Fibroblast of lung (primary cell): Measurements from ENCODE around the gene UBE2B. TPM values are rescaled to one million over a fixed set of nuclear protein-coding genes. Genes with fewer than 3 reads are reported as not detected.

ENCODE experiments used
- DNase-seq, 2 donors: peaks; one replicate each; pipeline versions ENCODE4 v3.0.0 to v3.0.0-alpha.2; 2010; ENCODE audit warnings: low read depth in 2 of 2
- H2AFZ ChIP-seq: 2 replicates; pipeline ENCODE4 v1.5.1; 2012; ENCODE audit warnings: low read length, control low read depth, inconsistent platforms
- H3K27ac ChIP-seq: 2 replicates; pipeline ENCODE4 v1.5.1; 2011; ENCODE audit warnings: low read length, control low read depth; ENCODE audit not compliant: insufficient read depth
- H3K27me3 ChIP-seq: 2 replicates; pipeline ENCODE4 v1.5.1; 2011; ENCODE audit warnings: mild to moderate bottlenecking, low read length; ENCODE audit not compliant: control insufficient read depth, insufficient read depth
- H3K36me3 ChIP-seq: 2 replicates; pipeline ENCODE4 v1.5.1; 2011; ENCODE audit warnings: low read length; ENCODE audit not compliant: control insufficient read depth, insufficient read depth
- H3K4me1 ChIP-seq: 2 replicates; pipeline ENCODE4 v1.5.1; 2011; ENCODE audit warnings: low read length; ENCODE audit not compliant: control insufficient read depth, insufficient read depth; ENCODE audit errors: extremely low read depth
- H3K4me2 ChIP-seq: 2 replicates; pipeline ENCODE4 v1.5.1; 2011; ENCODE audit warnings: low read length, control low read depth; ENCODE audit not compliant: insufficient read depth; ENCODE audit errors: extremely low read depth
- H3K4me3 ChIP-seq, 4 experiments: fragments of 200-600 bp in 1 of 4; sonication (generic) in 1 of 4; replicated peaks in 1 of 4; 2 replicates each; pipeline ENCODE4 v1.5.1; 2011 to 2016; ENCODE audit warnings: low read length in 4 of 4, low read depth in 3 of 4, mild to moderate bottlenecking in 3 of 4, control low read depth in 2 of 4, inconsistent platforms in 1 of 4, mixed read lengths in 1 of 4; ENCODE audit not compliant: insufficient read depth in 1 of 4; ENCODE audit errors: control extremely low read depth in 1 of 4
- H3K79me2 ChIP-seq: 2 replicates; pipeline ENCODE4 v1.5.1; 2012; ENCODE audit warnings: mild to moderate bottlenecking, low read length, inconsistent platforms; ENCODE audit not compliant: control insufficient read depth, insufficient read depth
- H3K9ac ChIP-seq: 2 replicates; pipeline ENCODE4 v1.5.1; 2011; ENCODE audit warnings: mild to moderate bottlenecking, low read length, control low read depth; ENCODE audit not compliant: insufficient read depth
- H3K9me3 ChIP-seq: 2 replicates; pipeline ENCODE4 v1.5.1; 2012; ENCODE audit warnings: low read depth, low read length; ENCODE audit not compliant: control insufficient read depth, insufficient read depth
- H4K20me1 ChIP-seq: 2 replicates; pipeline ENCODE4 v1.5.1; 2011; ENCODE audit warnings: low read length; ENCODE audit not compliant: control insufficient read depth, insufficient read depth; ENCODE audit errors: extremely low read depth
- CTCF ChIP-seq, 2 donors: IDR thresholded peaks in 1 of 2; conservative IDR thresholded peaks in 1 of 2; 1 replicate in 1 of 2; 2 replicates in 1 of 2; pipeline ENCODE4 v1.5.1; 2011 to 2012; ENCODE audit warnings: low read length in 2 of 2, control low read depth in 1 of 2, inconsistent platforms in 1 of 2, low read depth in 1 of 2, mild to moderate bottlenecking in 1 of 2
- EZH2 ChIP-seq: IDR thresholded peaks from 2 replicates; pipeline ENCODE4 v1.5.1; 2012; ENCODE audit warnings: low read length, control low read depth, mild to moderate bottlenecking; ENCODE audit errors: missing control alignments
- polyA plus RNA-seq, 2 donors: library from polyadenylated mRNA; depleted of rRNA in 1 of 2; stranded (reverse) in 1 of 2; unstranded in 1 of 2; fragments of >200 nt; gene quantifications; 2 replicates each; pipeline ENCODE4 v1.2.1, GENCODE V29; 2011 to 2012; ENCODE audit warnings: missing spikeins in 1 of 2
- total RNA-seq: library from RNA; depleted of rRNA; stranded (reverse); fragments of >200 nt; gene quantifications from 2 replicates; pipeline ENCODE4 v1.2.1, GENCODE V29; 2014

UBE2B gene
- total and polyA plus RNA-seq, 2 donors (not counting 1 experiment from before 2014, with no cell fraction given), result 31.9 to 93.2 TPM

GRCh38 chr5:134439210-134439654 is 67.9 kb downstream of the UBE2B start:
- peak overlapping the region in 2 of 4 experiments; percentile 4 to 15 for H3K4me3 ChIP-seq

GRCh38 chr5:134440201-134440755 is 68.9 kb downstream of the UBE2B start:
- Histone ChIP-seq H2AFZ (no peak overlapping the region), H3K27ac (no peak overlapping the region), H3K9ac (no peak overlapping the region), H3K79me2 (no peaks in the 10 kb centered on the region), H3K27me3 (no peaks in the 10 kb centered on the region), H3K4me3 (no peak overlapping the region), H3K36me3 (no peaks in the 10 kb centered on the region), H3K9me3 (no peaks in the 10 kb centered on the region), H3K4me2 (no peak overlapping the region), H3K4me1 (peaks cover 35% of the 10 kb centered on the region), H4K20me1 (no peaks in the 10 kb centered on the region)
- DNase-seq, result no peak
- TF ChIP-seq EZH2, result no peak
- no peak for TF ChIP-seq CTCF (conservative IDR thresholded peaks at IDR 0.05 in 1 of 2, IDR thresholded peaks at IDR 0.05 in 1 of 2; ENCODE audit: low read depth in 1 of 2, low read length in 2 of 2)

More at GRCh38 chr5:134439210-134439654, 67.9 kb downstream of the UBE2B start:
- no peak overlapping the region for H3K9ac ChIP-seq
- H3K79me2 ChIP-seq, result no peaks in the 10 kb centered on the region
- H2AFZ ChIP-seq, result peak overlapping the region; percentile 25
- H4K20me1 ChIP-seq, result no peaks in the 10 kb centered on the region
- no peaks in the 10 kb centered on the region for H3K36me3 ChIP-seq
- H3K27me3 ChIP-seq, result no peaks in the 10 kb centered on the region
- H3K27ac ChIP-seq, result peak overlapping the region; percentile 94
- peak; percentile 96 to 98 for DNase-seq
- no peak for TF ChIP-seq CTCF (conservative IDR thresholded peaks at IDR 0.05 in 1 of 2, IDR thresholded peaks at IDR 0.05 in 1 of 2; ENCODE audit: low read depth in 1 of 2, low read length in 2 of 2)
- no peak for TF ChIP-seq EZH2
- H3K4me2 ChIP-seq, result peak overlapping the region; percentile 77
- no peaks in the 10 kb centered on the region for H3K9me3 ChIP-seq
- peaks cover 37% of the 10 kb centered on the region for H3K4me1 ChIP-seq

Other genes with a start within 250 kb of the UBE2B start
- gene SKP1, start 194.6 kb upstream of the UBE2B start, total RNA-seq, result 182 and 259 TPM in 2 replicates
- gene SKP1, start 194.6 kb upstream of the UBE2B start, polyA plus RNA-seq, result 875 and 985 TPM in 2 replicates
- gene PPP2CA, start 145.5 kb upstream of the UBE2B start, total RNA-seq, result 46.2 and 58.6 TPM in 2 replicates
- gene PPP2CA, start 145.5 kb upstream of the UBE2B start, polyA plus RNA-seq, result 191 and 220 TPM in 2 replicates
- 3.3 and 4.6 TPM in 2 replicates for gene CDKL3, start 4.4 kb upstream of the UBE2B start, total RNA-seq
- 1.7 and 2.3 TPM in 2 replicates for gene CDKL3, start 4.4 kb upstream of the UBE2B start, polyA plus RNA-seq
- gene CDKN2AIPNL, start 40.3 kb downstream of the UBE2B start, total RNA-seq, result 24.4 and 49.2 TPM in 2 replicates
- 13.6 and 23.2 TPM in 2 replicates for gene CDKN2AIPNL, start 40.3 kb downstream of the UBE2B start, polyA plus RNA-seq
- gene JADE2, start 154.1 kb downstream of the UBE2B start, total RNA-seq, result 23.6 and 45.9 TPM in 2 replicates
- gene JADE2, start 154.1 kb downstream of the UBE2B start, polyA plus RNA-seq, result 10.0 and 20.2 TPM in 2 replicates